Measurements from ENCODE around the gene SEMA3B. TPM values are rescaled to one million over a fixed set of nuclear protein-coding genes. Genes with fewer than 3 reads are reported as not detected.
A peak's percentile ranks its signal among the peaks of the same experiment; 100 is the strongest.

Gene SEMA3B
- total and polyA plus RNA-seq, 2 experiments from 2014 or later = 67.7 to 104 TPM

DNA sequence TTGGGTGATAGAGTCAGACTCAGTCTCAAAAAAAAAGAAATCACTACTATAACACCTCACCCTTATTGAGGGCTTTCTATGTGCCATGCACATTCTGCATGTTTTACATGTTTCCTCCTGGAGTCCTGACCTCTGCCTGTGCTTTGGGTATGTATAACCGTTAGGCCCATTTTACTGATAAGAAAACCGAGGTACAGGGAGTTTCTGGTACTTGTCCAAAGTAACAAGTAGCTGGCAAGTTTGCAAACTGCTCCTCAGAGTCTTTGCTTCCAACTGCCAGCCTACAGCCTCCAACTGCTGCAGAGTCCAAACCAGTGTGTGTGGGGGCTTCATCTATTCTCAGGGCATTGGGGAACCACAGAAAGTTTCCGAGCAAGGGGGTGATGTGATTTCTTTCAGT lies 36.6 kb upstream of the SEMA3B start:
- no peaks in the 10 kb centered on the region for H3K9me3 ChIP-seq (ENCODE audit: low read depth)
- H2AFZ ChIP-seq = no peak overlapping the region
- H3K4me1 ChIP-seq (ENCODE audit: insufficient read depth) = peaks cover 9% of the 10 kb centered on the region
- H3K9me2 ChIP-seq (replicated peaks; ENCODE audit: insufficient read depth) = no peaks in the 10 kb centered on the region
- no peak overlapping the region for H3K27ac ChIP-seq
- peaks cover 9% of the 10 kb centered on the region for H4K20me1 ChIP-seq (ENCODE audit: insufficient read depth, poor library complexity, severe bottlenecking)
- peaks cover 12% of the 10 kb centered on the region for H3K79me2 ChIP-seq
- no peaks in the 10 kb centered on the region for H3K36me3 ChIP-seq (replicated peaks; ENCODE audit: insufficient read depth, low read depth)
- WGBS (ENCODE audit: low lambda C conversion rate, missing lambda C conversion rate) = 89% methylated on average over 3 of the region's 3 CpGs
- no peaks in the 10 kb centered on the region for H3K27me3 ChIP-seq
- DNase-seq (ENCODE audit: low spot score) = no peak
- no peak for TF ChIP-seq EZH2phosphoT487 (IDR thresholded peaks at IDR 0.05; ENCODE audit: low read depth, severe bottlenecking, unreplicated experiment)
- TF ChIP-seq, protein P1, sequence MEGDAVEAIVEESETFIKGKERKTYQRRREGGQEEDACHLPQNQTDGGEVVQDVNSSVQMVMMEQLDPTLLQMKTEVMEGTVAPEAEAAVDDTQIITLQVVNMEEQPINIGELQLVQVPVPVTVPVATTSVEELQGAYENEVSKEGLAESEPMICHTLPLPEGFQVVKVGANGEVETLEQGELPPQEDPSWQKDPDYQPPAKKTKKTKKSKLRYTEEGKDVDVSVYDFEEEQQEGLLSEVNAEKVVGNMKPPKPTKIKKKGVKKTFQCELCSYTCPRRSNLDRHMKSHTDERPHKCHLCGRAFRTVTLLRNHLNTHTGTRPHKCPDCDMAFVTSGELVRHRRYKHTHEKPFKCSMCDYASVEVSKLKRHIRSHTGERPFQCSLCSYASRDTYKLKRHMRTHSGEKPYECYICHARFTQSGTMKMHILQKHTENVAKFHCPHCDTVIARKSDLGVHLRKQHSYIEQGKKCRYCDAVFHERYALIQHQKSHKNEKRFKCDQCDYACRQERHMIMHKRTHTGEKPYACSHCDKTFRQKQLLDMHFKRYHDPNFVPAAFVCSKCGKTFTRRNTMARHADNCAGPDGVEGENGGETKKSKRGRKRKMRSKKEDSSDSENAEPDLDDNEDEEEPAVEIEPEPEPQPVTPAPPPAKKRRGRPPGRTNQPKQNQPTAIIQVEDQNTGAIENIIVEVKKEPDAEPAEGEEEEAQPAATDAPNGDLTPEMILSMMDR (IDR thresholded peaks at IDR 0.05; ENCODE audit: poor library complexity) = no peak
- no peak overlapping the region for H3K4me3 ChIP-seq
- H3K4me2 ChIP-seq = no peak overlapping the region

DNA sequence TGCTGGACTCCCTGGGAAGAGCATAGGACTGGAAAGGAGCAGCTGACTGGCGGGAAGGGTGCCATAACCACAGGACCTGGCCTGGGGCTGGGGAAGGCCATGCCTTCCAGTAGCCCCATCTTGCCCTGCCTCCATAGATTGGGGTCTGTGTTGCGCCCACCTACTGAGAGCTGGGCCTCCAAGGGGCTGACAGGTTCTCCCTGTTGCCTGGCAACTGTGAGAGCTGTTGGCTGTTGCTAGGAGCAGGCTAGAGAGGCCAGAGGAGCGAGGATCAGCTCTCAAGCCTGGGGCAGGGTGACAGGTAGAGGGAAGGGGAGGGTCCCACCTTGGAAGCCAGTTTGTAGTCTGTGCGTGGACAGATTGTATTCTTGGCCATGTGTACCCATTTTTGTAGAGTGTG lies 35.8 kb upstream of the SEMA3B start:
- Histone ChIP-seq H3K4me3 (no peak overlapping the region), H3K4me1 (ENCODE audit: insufficient read depth) (peaks cover 6% of the 10 kb centered on the region), H4K20me1 (ENCODE audit: insufficient read depth, poor library complexity, severe bottlenecking) (peaks cover 11% of the 10 kb centered on the region), H3K27ac (peak overlapping the region; percentile 22), H2AFZ (no peak overlapping the region), H3K27me3 (no peaks in the 10 kb centered on the region), H3K9me2 (replicated peaks; ENCODE audit: insufficient read depth) (no peaks in the 10 kb centered on the region), H3K4me2 (no peak overlapping the region), H3K36me3 (replicated peaks; ENCODE audit: insufficient read depth, low read depth) (no peaks in the 10 kb centered on the region), H3K79me2 (peaks cover 20% of the 10 kb centered on the region), H3K9me3 (ENCODE audit: low read depth) (no peaks in the 10 kb centered on the region)
- TF ChIP-seq EZH2 (IDR thresholded peaks at IDR 0.05; ENCODE audit: borderline replicate concordance) (no peak), EZH2phosphoT487 (IDR thresholded peaks at IDR 0.05; ENCODE audit: low read depth, severe bottlenecking, unreplicated experiment) (no peak)
- TF ChIP-seq, protein P1 (IDR thresholded peaks at IDR 0.05; ENCODE audit: poor library complexity) = no peak
- 86% methylated on average over 4 of the region's 4 CpGs for WGBS (ENCODE audit: low lambda C conversion rate, missing lambda C conversion rate)
- DNase-seq (ENCODE audit: low spot score) = no peak

DNA sequence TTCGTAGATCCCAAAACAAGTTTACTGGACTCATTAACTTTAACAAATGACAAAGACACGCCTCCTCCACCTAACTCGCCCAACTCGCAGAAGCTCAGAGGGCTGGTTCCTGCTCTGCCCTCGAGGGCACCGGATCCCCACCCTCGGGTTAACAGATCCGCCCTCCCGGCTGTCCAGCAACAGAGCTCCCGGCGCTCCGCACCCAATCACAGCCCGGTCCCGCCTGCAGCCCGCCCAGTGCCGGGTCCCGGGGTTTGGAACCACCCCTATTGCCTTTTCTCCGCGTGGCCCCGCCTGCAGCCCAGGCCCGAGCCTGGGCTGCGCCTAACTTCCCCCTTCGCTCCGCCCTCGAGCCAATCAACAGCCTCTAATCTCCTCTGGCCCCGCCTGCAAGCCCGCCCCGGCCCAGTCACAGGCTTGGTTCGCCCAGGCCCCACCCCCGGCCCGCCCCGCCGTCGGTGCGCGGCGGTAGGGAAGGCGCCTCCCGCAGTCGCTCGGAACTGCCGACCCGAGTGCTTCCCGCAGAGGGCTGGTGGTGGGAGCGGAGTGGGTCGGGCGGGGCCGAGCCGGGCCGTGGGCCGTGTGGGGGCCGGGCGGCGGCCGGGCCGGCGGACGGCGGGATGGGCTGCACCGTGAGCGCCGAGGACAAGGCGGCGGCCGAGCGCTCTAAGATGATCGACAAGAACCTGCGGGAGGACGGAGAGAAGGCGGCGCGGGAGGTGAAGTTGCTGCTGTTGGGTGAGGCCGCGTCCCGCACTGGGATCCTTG lies 33.0 kb upstream of the SEMA3B start, which contains the start of gene GNAI2:
TSS of gene GNAI2 (plus strand) at position 489 of the 768 bp plus-strand sequence. CDS start at position 621, 132 bp downstream.
- peaks cover 14% of the 10 kb centered on the region for H3K4me1 ChIP-seq (ENCODE audit: insufficient read depth)
- no peak within 1 kb of the TSS for H2AFZ ChIP-seq
- H3K4me3 ChIP-seq = peak within 1 kb of the TSS; percentile 48
- peak within 1 kb of the TSS; percentile 80 for H3K27ac ChIP-seq
- peak; percentile 99 for DNase-seq (ENCODE audit: low spot score)
- peaks cover 36% of the 10 kb centered on the region for H4K20me1 ChIP-seq (ENCODE audit: insufficient read depth, poor library complexity, severe bottlenecking)
- H3K9me2 ChIP-seq (replicated peaks; ENCODE audit: insufficient read depth) = no peaks in the 10 kb centered on the region
- H3K79me2 ChIP-seq = peaks cover 48% of the 10 kb centered on the region
- no peaks in the 10 kb centered on the region for H3K9me3 ChIP-seq (ENCODE audit: low read depth)
- H3K4me2 ChIP-seq = peak within 1 kb of the TSS; percentile 100
- WGBS (ENCODE audit: low lambda C conversion rate, missing lambda C conversion rate) = 1% methylated on average over 25 of the region's 75 CpGs
- TF ChIP-seq EZH2 (IDR thresholded peaks at IDR 0.05; ENCODE audit: borderline replicate concordance) (no peak), EZH2phosphoT487 (IDR thresholded peaks at IDR 0.05; ENCODE audit: low read depth, severe bottlenecking, unreplicated experiment) (no peak)
- TF ChIP-seq, protein P1 (IDR thresholded peaks at IDR 0.05; ENCODE audit: poor library complexity) = no peak
- no peaks in the 10 kb centered on the region for H3K36me3 ChIP-seq (replicated peaks; ENCODE audit: insufficient read depth, low read depth)
- no peaks in the 10 kb centered on the region for H3K27me3 ChIP-seq

Data from hepatocyte (in vitro differentiated cells).